Smooth muscle cell (in vitro differentiated cells): ENCODE data around the gene QKI. TPM values are rescaled to one million over a fixed set of nuclear protein-coding genes. Genes with fewer than 3 reads are reported as not detected.

ENCODE experiments used
- DNase-seq: peaks from one replicate; lab custom pipeline; 2025; ENCODE audit not compliant: unreplicated experiment; lab: John Stamatoyannopoulos, UW
- H2AFZ ChIP-seq: fragments of 200-600 bp; sonication (generic); 2 replicates; pipeline ENCODE4 v1.6.0; 2016; ENCODE audit warnings: antibody characterized with exemption, low read depth, mild to moderate bottlenecking
- H3F3A ChIP-seq: fragments of 200-600 bp; sonication (generic); 2 replicates; pipeline ENCODE4 v1.6.0; 2017; ENCODE audit warnings: antibody characterized with exemption, low read depth
- H3K27ac ChIP-seq: fragments of 200-600 bp; sonication (generic); 2 replicates; pipeline ENCODE4 v1.5.1; 2016; ENCODE audit warnings: low read depth, mild to moderate bottlenecking
- H3K27me3 ChIP-seq: fragments of 200-600 bp; sonication (generic); 2 replicates; pipeline ENCODE4 v1.6.1; 2016; ENCODE audit warnings: low read depth, mild to moderate bottlenecking
- H3K36me3 ChIP-seq: fragments of 200-600 bp; sonication (generic); 2 replicates; pipeline ENCODE4 v1.5.1; 2016; ENCODE audit warnings: low read depth
- H3K4me1 ChIP-seq: fragments of 200-600 bp; sonication (generic); 2 replicates; pipeline ENCODE4 v1.5.1; 2016; ENCODE audit warnings: low read depth
- H3K4me2 ChIP-seq: fragments of 200-600 bp; sonication (generic); 2 replicates; pipeline ENCODE4 v1.6.0; 2016; ENCODE audit warnings: mild to moderate bottlenecking
- H3K4me3 ChIP-seq: fragments of 200-600 bp; sonication (generic); 2 replicates; pipeline ENCODE4 v1.5.1; 2016; ENCODE audit warnings: mild to moderate bottlenecking
- H3K79me2 ChIP-seq: fragments of 200-600 bp; sonication (generic); 2 replicates; pipeline ENCODE4 v1.6.0; 2016; ENCODE audit warnings: low read depth, mild to moderate bottlenecking
- H3K9ac ChIP-seq: fragments of 200-600 bp; sonication (generic); 2 replicates; pipeline ENCODE4 v1.6.0; 2016; ENCODE audit warnings: low read depth
- H3K9me3 ChIP-seq: fragments of 200-600 bp; sonication (generic); replicated peaks from 2 replicates; pipeline ENCODE4 v1.5.1; 2016; ENCODE audit warnings: low read depth
- H4K20me1 ChIP-seq: fragments of 200-600 bp; sonication (generic); 2 replicates; pipeline ENCODE4 v1.6.0; 2016; ENCODE audit warnings: low read depth
- CTCF ChIP-seq: fragments of 200-600 bp; sonication (generic); IDR thresholded peaks from 2 replicates; pipeline ENCODE4 v1.5.1; 2017; ENCODE audit warnings: borderline replicate concordance, mild to moderate bottlenecking, antibody characterized with exemption; ENCODE audit not compliant: insufficient read depth, poor library complexity, severe bottlenecking
- WGBS: methylation state at CpG from one replicate; pipeline ENCODE4 v1.1.7; 2016; ENCODE audit warnings: low lambda C conversion rate; 5-methylcytosine and 5-hydroxymethylcytosine counted together
- polyA plus RNA-seq: library from polyadenylated mRNA; unstranded; fragments of >200 nt; fragmentation: Nextera tagmentation; extraction: Ambion mirVana; gene quantifications from 2 replicates; pipeline ENCODE4 v1.2.1, GENCODE V29; 2016
- total RNA-seq: library from RNA; depleted of rRNA; stranded (reverse); fragments of >200 nt; gene quantifications from 2 replicates; pipeline ENCODE4 v1.2.3, GENCODE V29; 2014

The QKI gene
- total and polyA plus RNA-seq, 2 experiments from 2014 or later = 65.1 to 162 TPM

DNA sequence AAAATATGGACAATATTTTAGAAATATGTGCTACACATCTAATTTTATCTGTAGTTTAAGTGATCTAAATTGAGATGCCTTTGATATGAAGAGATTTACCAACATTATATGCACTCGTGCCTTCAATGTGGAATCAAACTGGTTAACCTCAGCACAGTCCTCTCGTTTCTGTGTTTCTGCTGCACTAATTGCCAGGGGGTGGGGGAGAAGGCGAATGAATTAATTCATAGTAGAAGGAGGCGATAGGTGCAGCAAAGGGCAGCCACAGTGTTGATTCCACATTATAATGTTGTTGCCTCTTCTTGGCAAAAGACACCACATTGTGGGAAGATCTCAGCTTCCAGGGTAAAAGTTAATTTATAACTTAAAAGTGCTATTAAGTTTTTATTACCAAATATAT is 161.6 kb downstream of the QKI start:
- no peak overlapping the region for H3K4me2 ChIP-seq

DNA sequence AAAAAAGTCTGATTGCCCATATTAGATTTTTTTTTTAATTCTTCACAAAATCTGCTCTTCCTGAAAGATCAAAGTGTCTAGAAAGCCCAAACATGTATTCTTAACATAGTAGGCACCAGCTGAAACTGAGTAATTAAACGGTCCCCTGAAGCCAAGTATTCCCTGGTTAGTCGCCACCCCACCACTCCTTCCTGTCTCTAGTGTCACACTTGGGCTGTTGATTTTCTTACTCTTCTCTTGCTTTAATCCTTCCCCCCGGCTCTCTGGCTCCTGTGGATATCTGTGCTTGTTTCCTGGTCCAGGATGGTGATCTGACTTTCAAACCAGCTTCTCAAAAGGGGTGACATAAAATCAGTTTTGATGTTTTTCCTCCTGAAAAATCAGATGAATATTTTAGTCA is 162.9 kb downstream of the QKI start:
- Histone ChIP-seq H2AFZ (no peak overlapping the region), H3K9me3 (no peaks in the 10 kb centered on the region), H3K4me3 (no peak overlapping the region), H3K36me3 (peaks cover 3% of the 10 kb centered on the region), H4K20me1 (peaks cover 16% of the 10 kb centered on the region), H3K4me2 (no peak overlapping the region), H3K27ac (no peak overlapping the region), H3K79me2 (no peaks in the 10 kb centered on the region), H3K27me3 (no peaks in the 10 kb centered on the region), H3F3A (peaks cover 3% of the 10 kb centered on the region), H3K9ac (no peak overlapping the region), H3K4me1 (peaks cover 15% of the 10 kb centered on the region)
- no peak for TF ChIP-seq CTCF
- DNase-seq = no peak
- 68% methylated on average over 3 of the region's 3 CpGs for WGBS

More for the DNA sequence above, 161.6 kb downstream of the QKI start:
- peaks cover 3% of the 10 kb centered on the region for H3F3A ChIP-seq
- DNase-seq = no peak
- TF ChIP-seq CTCF = no peak
- H3K27ac ChIP-seq = no peak overlapping the region
- no peaks in the 10 kb centered on the region for H3K27me3 ChIP-seq
- H3K79me2 ChIP-seq = no peaks in the 10 kb centered on the region
- H3K9me3 ChIP-seq = no peaks in the 10 kb centered on the region
- no peak overlapping the region for H3K4me3 ChIP-seq
- peaks cover 3% of the 10 kb centered on the region for H3K36me3 ChIP-seq
- H2AFZ ChIP-seq = no peak overlapping the region
- H3K9ac ChIP-seq = no peak overlapping the region
- WGBS = 82% methylated on average over 4 of the region's 4 CpGs
- H4K20me1 ChIP-seq = peaks cover 16% of the 10 kb centered on the region
- peaks cover 24% of the 10 kb centered on the region for H3K4me1 ChIP-seq

DNA sequence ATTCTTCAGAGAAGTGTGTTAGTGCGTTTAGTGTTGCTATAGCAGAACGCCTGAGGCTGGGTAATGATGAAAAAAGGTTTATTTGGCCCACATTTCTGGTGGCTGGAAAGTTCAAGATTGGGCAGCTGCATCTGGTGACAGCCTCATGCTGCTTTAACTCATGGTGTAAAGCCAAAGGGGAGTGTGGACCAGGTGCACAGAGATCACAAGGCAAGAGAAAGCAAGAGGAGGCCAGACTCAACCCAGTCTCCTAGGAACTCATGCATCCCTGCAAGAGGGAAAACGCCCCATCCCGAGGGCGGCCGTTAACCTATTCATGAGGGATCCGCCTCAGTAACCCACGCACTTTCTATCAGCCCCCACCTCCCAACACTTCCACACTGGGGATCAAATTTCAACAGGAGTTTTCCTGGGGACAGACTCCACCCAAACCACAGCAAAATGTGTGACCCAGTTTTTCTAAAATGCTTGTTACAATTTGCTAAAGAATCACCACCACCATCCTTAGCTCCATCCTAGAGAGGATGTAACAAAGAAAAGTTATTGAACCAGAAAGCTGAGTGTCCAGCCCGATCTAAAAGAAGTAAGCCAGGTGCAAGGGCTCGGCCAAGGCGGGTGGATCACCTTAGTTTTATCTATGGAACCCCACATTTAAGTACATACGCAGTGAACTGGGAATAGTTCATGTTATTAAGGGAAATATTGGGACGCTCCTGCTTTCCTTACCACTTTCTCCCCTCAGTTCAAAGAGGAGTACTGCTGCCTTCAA is 164.8 kb downstream of the QKI start:
- Histone ChIP-seq H3K4me1 (peaks cover 8% of the 10 kb centered on the region), H3K36me3 (peaks cover 1% of the 10 kb centered on the region), H4K20me1 (peaks cover 6% of the 10 kb centered on the region), H3K4me3 (no peak overlapping the region), H2AFZ (no peak overlapping the region), H3K9ac (no peak overlapping the region), H3K27ac (no peak overlapping the region), H3F3A (peaks cover 3% of the 10 kb centered on the region), H3K9me3 (no peaks in the 10 kb centered on the region), H3K27me3 (no peaks in the 10 kb centered on the region), H3K79me2 (no peaks in the 10 kb centered on the region), H3K4me2 (no peak overlapping the region)
- TF ChIP-seq CTCF = no peak
- no peak for DNase-seq
- WGBS = 53% methylated on average over 13 of the region's 13 CpGs

DNA sequence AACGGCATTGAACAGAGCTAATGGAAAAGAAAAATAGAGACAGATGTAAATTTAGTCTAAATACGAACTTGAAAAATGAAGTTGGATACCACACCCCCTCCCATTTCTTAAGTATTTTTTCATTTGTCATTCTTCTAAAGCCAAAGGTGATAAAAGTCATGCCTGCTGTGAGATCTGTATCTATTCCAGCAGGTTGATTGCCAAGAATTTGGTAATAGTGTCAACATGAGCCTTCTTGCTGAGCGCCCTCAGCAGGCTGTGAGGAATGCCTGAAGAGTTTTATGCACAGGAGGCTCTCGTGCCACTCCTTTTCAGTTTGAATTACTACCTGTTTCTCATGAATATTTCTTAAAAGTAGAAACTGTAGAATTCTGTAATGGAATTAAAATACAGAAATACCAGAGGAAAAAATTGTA is 165.4 kb downstream of the QKI start:
- no peak for TF ChIP-seq CTCF
- no peaks in the 10 kb centered on the region for H3K79me2 ChIP-seq
- no peak overlapping the region for H2AFZ ChIP-seq
- no peak overlapping the region for H3K27ac ChIP-seq
- no peaks in the 10 kb centered on the region for H4K20me1 ChIP-seq
- H3K4me1 ChIP-seq = peaks cover 8% of the 10 kb centered on the region
- no peaks in the 10 kb centered on the region for H3K27me3 ChIP-seq
- WGBS = 55% methylated on average over 4 of the region's 4 CpGs
- DNase-seq = no peak
- no peak overlapping the region for H3K9ac ChIP-seq
- no peaks in the 10 kb centered on the region for H3K9me3 ChIP-seq
- H3F3A ChIP-seq = peaks cover 3% of the 10 kb centered on the region
- no peak overlapping the region for H3K4me3 ChIP-seq
- H3K4me2 ChIP-seq = no peak overlapping the region
- H3K36me3 ChIP-seq = no peaks in the 10 kb centered on the region
